H1 (cell line): ENCODE data around the gene SCAMP2. TPM values are rescaled to one million over a fixed set of nuclear protein-coding genes. Genes with fewer than 3 reads are reported as not detected.
A peak's percentile ranks its signal among the peaks of the same experiment; 100 is the strongest.

ENCODE experiments used
- CTCF ChIP-seq, 3 experiments: IDR thresholded peaks; 1 replicate in 2 of 3; 2 replicates in 1 of 3; pipeline versions ENCODE4 v1.5.1 to v1.6.1; 2011; ENCODE audit warnings: low read length in 3 of 3, mild to moderate bottlenecking in 3 of 3, inconsistent platforms in 2 of 3, low read depth in 1 of 3, moderate library complexity in 1 of 3; ENCODE audit not compliant: insufficient read depth in 1 of 3; ENCODE audit errors: control extremely low read depth in 1 of 3
- KDM4A ChIP-seq: IDR thresholded peaks from one replicate; pipeline ENCODE4 v1.7.1; 2012; ENCODE audit warnings: low read depth, mild to moderate bottlenecking, moderate library complexity, low read length, inconsistent platforms; ENCODE audit not compliant: severe bottlenecking
- polyA plus RNA-seq, 7 experiments: library from polyadenylated mRNA; depleted of rRNA in 3 of 7; stranded (reverse) in 5 of 7; unstranded in 2 of 7; fragments of >200 nt in 5 of 7; fragments of 200-250 nt in 2 of 7; gene quantifications; 1 replicate in 5 of 7; 2 replicates in 1 of 7; 4 replicates in 1 of 7; pipeline versions ENCODE4 v1.2.1 to v1.2.3, GENCODE V29; 2011 to 2013; ENCODE audit warnings: missing spikeins in 2 of 7, mixed read lengths in 2 of 7
- total RNA-seq: library from RNA; stranded (reverse); fragmentation: NEBNext Ultra II Directional; extraction: Animal tissue kit (Norgen Biotek cat#: 25700); gene quantifications from 2 replicates; pipeline ENCODE4 v1.2.1, GENCODE V29; 2021

Gene SCAMP2
- total and polyA plus RNA-seq, 2 of the 8 experiments (the other 6 are each of a cell fraction or from before 2014, with no cell fraction given), result 41.7 to 131 TPM

GRCh38 chr15:74817370-74817737 is 55.8 kb downstream of the SCAMP2 start (continued):
- no peak for TF ChIP-seq KDM4A
- TF ChIP-seq CTCF (IDR thresholded peaks at IDR 0.05; ENCODE audit: control extremely low read depth in 1 of 3, insufficient read depth in 1 of 3, low read depth in 1 of 3, low read length in 3 of 3), result peak in 2 of 3 experiments; percentile 35 to 41; a peak in 3 of 4 replicates
